Right forelimb (tissue), 1 donor: Measurements from ENCODE around the gene CALML6.
"Not testable (repeated sequence)": the region's sequence is repeated elsewhere in the genome, so short reads cannot be mapped to it uniquely, and the experiment has no call there.

ENCODE experiments used
- DNase-seq: peaks from one replicate; pipeline ENCODE4 v3.0.0-alpha.2; 2018

CALML6 gene

GRCh38 chr1:1926886-1927660, 12.0 kb downstream of the CALML6 start:
- DNase-seq, result no peak

GRCh38 chr1:1927751-1928150, 12.7 kb downstream of the CALML6 start:
- no peak for DNase-seq

GRCh38 chr1:1928231-1929101, 13.4 kb downstream of the CALML6 start:
- DNase-seq, result no peak

- DNase-seq, result no peak
Measured at GRCh38 chr1:1929102-1929638, 14.1 kb downstream of the CALML6 start.

GRCh38 chr1:1929639-1930545, 14.8 kb downstream of the CALML6 start:
- DNase-seq, result no peak

GRCh38 chr1:1934848-1935247, 19.8 kb downstream of the CALML6 start:
- DNase-seq, result not testable (repeated sequence)

- DNase-seq, result no peak
Measured at GRCh38 chr1:1937061-1937460, 22.0 kb downstream of the CALML6 start.

GRCh38 chr1:1937549-1938275, 22.7 kb downstream of the CALML6 start:
- DNase-seq, result no peak

GRCh38 chr1:1938276-1938573, 23.2 kb downstream of the CALML6 start:
- DNase-seq, result peak; percentile 16

GRCh38 chr1:1938613-1939295, 23.7 kb downstream of the CALML6 start:
- DNase-seq, result peak; percentile 15

- peak; percentile 32 for DNase-seq
Measured at GRCh38 chr1:1939296-1940122, 24.4 kb downstream of the CALML6 start.

- DNase-seq, result no peak
Measured at GRCh38 chr1:1940123-1940425, 25.0 kb downstream of the CALML6 start.

GRCh38 chr1:1941211-1941841, 26.3 kb downstream of the CALML6 start:
- DNase-seq, result peak; percentile 31

- peak; percentile 31 for DNase-seq
Measured at GRCh38 chr1:1941868-1942752, 27.1 kb downstream of the CALML6 start.

- peak; percentile 39 for DNase-seq
Measured at GRCh38 chr1:1942753-1943656, 27.9 kb downstream of the CALML6 start.

GRCh38 chr1:1943834-1944570, 28.9 kb downstream of the CALML6 start:
- DNase-seq, result peak; percentile 67

GRCh38 chr1:1945782-1946393, 30.8 kb downstream of the CALML6 start:
- DNase-seq, result no peak
